ENCODE data around the gene GNA14. TPM values are rescaled to one million over a fixed set of nuclear protein-coding genes. Genes with fewer than 3 reads are reported as not detected.
"Not testable (repeated sequence)": the region's sequence is repeated elsewhere in the genome, so short reads cannot be mapped to it uniquely, and the experiment has no call there.

Gene GNA14
- total RNA-seq, 4 donors from 2014 or later = 0.13 to 1.9 (median 1.0) TPM

- intact Hi-C loops (cut with DNase I; ENCODE audit: low total_unique reads) = no loop called here
- WGBS, 2 donors = 84 to 87% methylated on average over 4 of the region's 4 CpGs
Observed at GRCh38 chr9:77451507-77451906, 196.6 kb downstream of the GNA14 start.

GRCh38 chr9:77450085-77450475, 198.0 kb downstream of the GNA14 start:
- TF ChIP-seq POLR2A (IDR thresholded peaks at IDR 0.05) (no peak), CTCF (IDR thresholded peaks at IDR 0.05) (no peak)
- no peak for DNase-seq (ENCODE audit: low spot score in 2 of 2)
- intact Hi-C loops (cut with DNase I; ENCODE audit: low total_unique reads) = no loop called here
- WGBS, 2 donors = 70 to 85% methylated on average over 4 of the region's 4 CpGs
- no peak overlapping the region for H3K4me3 ChIP-seq (ENCODE audit: low read depth, poor library complexity, severe bottlenecking)

More at GRCh38 chr9:77451507-77451906, 196.6 kb downstream of the GNA14 start:
- TF ChIP-seq CTCF (IDR thresholded peaks at IDR 0.05) (no peak), POLR2A (IDR thresholded peaks at IDR 0.05) (no peak)
- DNase-seq (ENCODE audit: low spot score in 2 of 2) = no peak
- no peak overlapping the region for H3K4me3 ChIP-seq (ENCODE audit: low read depth, poor library complexity, severe bottlenecking)

- intact Hi-C loops (cut with DNase I; ENCODE audit: low total_unique reads) = no loop called here
- WGBS, 2 donors = 61 to 62% methylated on average over 12 of the region's 12 CpGs
- no peak for DNase-seq (ENCODE audit: low spot score in 2 of 2)
- H3K4me3 ChIP-seq (ENCODE audit: low read depth, poor library complexity, severe bottlenecking) = no peak overlapping the region
- no peak for TF ChIP-seq POLR2A (IDR thresholded peaks at IDR 0.05)
- TF ChIP-seq CTCF (IDR thresholded peaks at IDR 0.05) = no peak
Observed at GRCh38 chr9:77449240-77450084, 198.7 kb downstream of the GNA14 start.

- no peak for DNase-seq (ENCODE audit: low spot score in 2 of 2)
- intact Hi-C loops (cut with DNase I; ENCODE audit: low total_unique reads) = no loop called here
- TF ChIP-seq POLR2A (IDR thresholded peaks at IDR 0.05) = no peak
- TF ChIP-seq CTCF (IDR thresholded peaks at IDR 0.05) = no peak
- H3K4me3 ChIP-seq (ENCODE audit: low read depth, poor library complexity, severe bottlenecking) = no peak overlapping the region
- WGBS, 2 donors = 88 to 94% methylated on average over 1 of the region's 1 CpG
Observed at GRCh38 chr9:77447646-77448045, 200.5 kb downstream of the GNA14 start.

GRCh38 chr9:77442436-77442835, 205.7 kb downstream of the GNA14 start:
- intact Hi-C loops (cut with DNase I; ENCODE audit: low total_unique reads) = no loop called here
- peak in 1 of 2 donors; percentile 52 for DNase-seq (ENCODE audit: low spot score in 2 of 2)
- 60 to 65% methylated on average over 1 of the region's 1 CpG for WGBS, 2 donors

GRCh38 chr9:77441124-77441523, 207.0 kb downstream of the GNA14 start:
- intact Hi-C loops (cut with DNase I; ENCODE audit: low total_unique reads); H3K4me3 ChIP-seq (ENCODE audit: low read depth, poor library complexity, severe bottlenecking): not testable (repeated sequence)
- 82 to 84% methylated on average over 7 of the region's 7 CpGs for WGBS, 2 donors
- peak in 1 of 2 donors; percentile 70 for DNase-seq (ENCODE audit: low spot score in 2 of 2)

More at GRCh38 chr9:77442436-77442835, 205.7 kb downstream of the GNA14 start:
- TF ChIP-seq CTCF (IDR thresholded peaks at IDR 0.05) = no peak
- no peak for TF ChIP-seq POLR2A (IDR thresholded peaks at IDR 0.05)
- H3K4me3 ChIP-seq (ENCODE audit: low read depth, poor library complexity, severe bottlenecking) = no peak overlapping the region

Measured in lower leg skin (tissue), 4 donors.